Dermis blood vessel endothelial cell (primary cell): ENCODE results near the gene CHRNA10. TPM values are rescaled to one million over a fixed set of nuclear protein-coding genes. Genes with fewer than 3 reads are reported as not detected.

Experiments
- DNase-seq: peaks from one replicate; pipeline ENCODE4 v3.0.0; 2010
- total RNA-seq: library from RNA; depleted of rRNA; stranded (reverse); fragments of >200 nt; gene quantifications from 2 replicates; pipeline ENCODE4 v1.2.3, GENCODE V29; 2014

Gene CHRNA10, protein sequence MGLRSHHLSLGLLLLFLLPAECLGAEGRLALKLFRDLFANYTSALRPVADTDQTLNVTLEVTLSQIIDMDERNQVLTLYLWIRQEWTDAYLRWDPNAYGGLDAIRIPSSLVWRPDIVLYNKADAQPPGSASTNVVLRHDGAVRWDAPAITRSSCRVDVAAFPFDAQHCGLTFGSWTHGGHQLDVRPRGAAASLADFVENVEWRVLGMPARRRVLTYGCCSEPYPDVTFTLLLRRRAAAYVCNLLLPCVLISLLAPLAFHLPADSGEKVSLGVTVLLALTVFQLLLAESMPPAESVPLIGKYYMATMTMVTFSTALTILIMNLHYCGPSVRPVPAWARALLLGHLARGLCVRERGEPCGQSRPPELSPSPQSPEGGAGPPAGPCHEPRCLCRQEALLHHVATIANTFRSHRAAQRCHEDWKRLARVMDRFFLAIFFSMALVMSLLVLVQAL
- total RNA-seq = 0.85 and 0.93 TPM in 2 replicates

GRCh38 chr11:3671334-3672254, at the start of gene CHRNA10:
TSS of gene CHRNA10 (minus strand) at chr11:3671384. CDS start at chr11:3671312, 72 bp downstream.
- no peak for DNase-seq

- DNase-seq = no peak
Measured at GRCh38 chr11:3712274-3712673, 41.1 kb upstream of the CHRNA10 start.

DNA sequence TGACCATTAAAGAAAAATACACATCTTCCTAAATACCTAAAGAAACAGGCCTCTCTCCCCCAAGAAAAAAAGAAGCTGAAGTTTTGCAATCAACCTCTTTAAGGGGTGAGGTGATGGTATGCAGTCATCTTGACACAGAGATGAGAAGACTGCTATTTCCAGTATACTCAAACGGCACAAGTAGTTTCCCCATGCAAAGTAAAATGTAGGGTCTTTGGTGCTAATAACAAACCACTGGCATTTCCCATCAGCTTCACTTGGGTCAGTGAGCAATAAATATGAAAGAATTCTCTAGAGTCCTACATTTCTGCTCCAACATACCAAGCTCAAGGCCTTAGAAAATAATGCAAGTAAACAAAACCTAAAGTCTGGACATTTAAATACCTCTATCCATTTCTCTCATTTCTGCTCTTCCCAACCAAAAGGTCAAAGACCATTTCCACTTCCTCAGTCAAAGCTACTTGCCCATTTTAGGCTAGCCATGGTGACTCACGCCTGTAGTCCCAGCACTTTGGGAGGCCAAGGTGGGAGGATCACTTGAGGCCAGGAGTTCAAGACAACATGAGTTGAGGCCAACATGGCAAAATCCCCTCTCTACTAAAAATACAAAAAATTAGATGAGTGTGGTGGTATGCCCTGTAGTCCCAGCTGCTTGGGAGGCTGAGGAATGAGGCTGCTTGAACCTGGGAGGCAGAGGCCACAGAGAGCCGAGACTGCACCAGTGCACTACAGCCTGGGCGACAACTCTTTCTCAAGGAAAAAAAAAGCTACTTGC, 39.5 kb upstream of the CHRNA10 start:
- DNase-seq = no peak

GRCh38 chr11:3709977-3710376, 38.8 kb upstream of the CHRNA10 start:
- DNase-seq = no peak

DNA sequence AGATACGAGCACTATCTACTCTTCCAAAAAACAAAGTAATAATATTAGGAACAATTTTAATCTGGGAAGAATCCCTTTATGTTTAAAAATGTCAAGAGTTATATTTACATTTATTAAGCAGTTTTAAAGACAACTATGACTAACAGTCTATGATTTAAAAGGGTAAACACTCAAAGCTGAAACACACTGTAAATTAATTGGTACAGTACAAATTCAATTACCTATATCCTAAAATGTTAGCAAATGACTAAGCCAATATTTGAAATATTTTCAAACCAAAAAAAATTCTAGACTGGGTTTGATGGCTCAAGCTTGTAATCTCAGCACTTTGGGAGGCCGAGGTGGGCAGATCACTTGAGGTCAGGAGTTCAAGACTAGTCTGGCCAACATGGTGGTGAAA, 36.0 kb upstream of the CHRNA10 start:
- DNase-seq = no peak

DNA sequence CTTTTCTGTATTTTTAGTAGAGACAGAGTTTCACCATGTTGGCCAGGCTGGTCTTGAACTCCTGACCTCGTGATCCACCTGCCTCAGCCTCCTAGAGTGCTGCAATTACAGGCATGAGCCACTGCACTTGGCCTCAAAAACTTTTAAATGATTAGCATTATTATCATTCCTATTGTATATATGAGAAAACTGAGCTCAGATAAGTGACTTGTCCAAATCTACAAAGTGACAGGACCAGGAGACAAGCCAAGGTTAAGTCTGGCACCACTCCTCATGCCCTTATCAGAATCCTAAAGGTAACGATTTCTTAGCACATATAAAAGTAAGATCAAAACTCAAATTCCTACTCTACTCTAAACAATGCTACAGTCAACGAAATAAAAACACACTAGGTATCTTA, 32.2 kb upstream of the CHRNA10 start:
- no peak for DNase-seq

GRCh38 chr11:3700910-3701309, 29.7 kb upstream of the CHRNA10 start:
- no peak for DNase-seq

- DNase-seq = no peak
Measured at GRCh38 chr11:3700410-3700809, 29.2 kb upstream of the CHRNA10 start.

DNA sequence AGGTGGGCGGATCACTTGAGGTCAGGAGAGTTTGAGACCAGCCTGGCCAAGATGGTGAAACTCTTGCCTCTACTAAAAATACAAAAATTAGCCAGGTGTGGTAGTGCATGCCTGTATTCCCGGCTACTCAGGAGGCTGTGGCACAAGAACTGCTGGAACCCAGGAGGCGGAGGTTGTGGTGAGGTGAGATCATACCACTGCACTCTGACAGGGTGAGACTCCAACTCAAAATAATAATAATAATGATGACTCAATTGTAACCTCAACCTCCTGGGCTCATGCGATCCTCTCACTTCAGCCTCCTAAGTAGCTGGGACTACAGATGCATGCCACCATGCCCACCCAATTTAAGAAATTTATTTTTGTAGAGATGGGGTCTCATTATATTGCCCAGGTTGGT, 15.6 kb upstream of the CHRNA10 start:
- no peak for DNase-seq

- DNase-seq = no peak
Measured at GRCh38 chr11:3685923-3686322, 14.7 kb upstream of the CHRNA10 start.

DNA sequence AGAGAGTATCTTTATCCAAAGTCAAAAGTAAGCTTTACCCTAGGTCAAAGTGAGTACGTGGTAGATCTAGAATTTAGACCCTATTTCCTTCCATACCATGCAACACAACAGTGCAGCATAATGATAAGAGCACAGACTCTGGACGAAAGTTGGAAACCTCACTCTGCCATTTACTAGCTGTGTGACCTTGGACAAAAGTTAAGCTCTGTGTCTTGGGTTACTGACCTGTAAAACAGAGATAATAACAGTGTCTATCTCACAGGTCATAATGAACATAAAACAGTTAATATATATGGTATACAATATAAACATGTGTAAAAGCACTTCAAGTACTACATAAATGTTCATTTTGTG, 13.6 kb upstream of the CHRNA10 start:
- no peak for DNase-seq

- no peak for DNase-seq
Measured at GRCh38 chr11:3684129-3684818, 13.1 kb upstream of the CHRNA10 start.

DNA sequence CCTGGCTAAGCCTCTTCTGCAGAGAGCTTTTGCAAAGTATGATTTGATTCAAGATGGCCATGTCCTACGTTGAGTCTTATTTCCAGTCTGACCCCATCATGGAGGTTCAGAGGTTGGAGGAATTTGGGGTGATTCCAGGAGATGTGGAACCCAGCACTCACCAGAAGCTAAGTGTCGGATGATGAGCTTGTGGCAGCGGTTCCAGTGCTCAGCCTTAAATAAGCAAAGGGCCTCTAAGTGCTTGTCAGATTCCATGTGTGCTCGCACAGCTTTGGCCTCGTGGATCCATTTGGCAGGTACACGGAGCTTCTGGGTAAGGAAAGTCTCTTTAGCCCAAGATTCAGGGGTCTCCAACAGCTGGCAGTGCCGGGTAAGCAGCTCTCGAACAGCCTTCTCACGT, 11.9 kb upstream of the CHRNA10 start:
- DNase-seq = no peak

GRCh38 chr11:3679077-3679476, 7.9 kb upstream of the CHRNA10 start:
- no peak for DNase-seq

- no peak for DNase-seq
Measured at GRCh38 chr11:3675971-3676370, 4.8 kb upstream of the CHRNA10 start.

- DNase-seq = peak; percentile 61
Measured at GRCh38 chr11:3674189-3674588, 3.0 kb upstream of the CHRNA10 start.

GRCh38 chr11:3669742-3670183, 1.4 kb downstream of the CHRNA10 start:
- DNase-seq = no peak

DNA sequence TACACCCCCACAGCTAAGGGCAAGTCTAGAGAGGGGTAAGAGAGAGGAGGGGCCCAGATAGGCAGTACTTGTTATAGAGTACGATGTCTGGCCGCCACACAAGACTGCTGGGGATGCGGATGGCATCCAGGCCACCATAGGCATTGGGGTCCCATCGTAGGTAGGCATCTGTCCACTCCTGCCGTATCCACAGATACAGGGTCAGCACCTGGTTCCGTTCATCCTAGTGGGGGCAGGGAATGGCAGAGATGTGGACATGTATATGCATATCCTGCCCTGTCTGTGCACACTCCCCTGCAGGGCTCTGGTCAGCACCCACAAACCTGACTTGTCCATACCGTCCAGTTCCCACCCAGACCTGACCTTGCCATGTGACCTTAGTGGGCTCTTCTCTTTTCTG, 2.1 kb downstream of the CHRNA10 start:
- DNase-seq = no peak

- DNase-seq = no peak
Measured at GRCh38 chr11:3667149-3668035, 3.8 kb downstream of the CHRNA10 start.

DNA sequence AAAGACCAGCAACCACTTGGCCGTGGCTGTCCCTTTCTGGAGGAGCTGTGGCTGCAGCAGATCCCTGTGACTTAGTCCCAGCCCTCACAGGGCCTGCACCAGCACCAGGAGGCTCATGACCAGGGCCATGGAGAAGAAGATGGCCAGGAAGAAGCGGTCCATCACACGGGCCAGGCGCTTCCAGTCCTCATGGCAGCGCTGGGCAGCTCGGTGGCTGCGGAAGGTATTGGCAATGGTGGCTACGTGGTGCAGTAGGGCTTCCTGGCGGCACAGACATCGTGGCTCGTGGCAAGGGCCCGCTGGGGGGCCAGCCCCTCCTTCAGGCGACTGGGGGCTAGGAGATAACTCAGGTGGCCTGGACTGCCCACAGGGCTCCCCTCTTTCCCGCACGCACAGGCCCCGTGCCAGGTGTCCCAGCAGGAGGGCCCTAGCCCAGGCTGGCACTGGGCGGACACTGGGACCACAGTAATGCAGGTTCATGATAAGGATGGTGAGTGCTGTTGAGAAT, 5.1 kb downstream of the CHRNA10 start:
- no peak for DNase-seq
